ENCODE measurements around the gene ENTPD8.
A peak's percentile ranks its signal among the peaks of the same experiment; 100 is the strongest.

Gene ENTPD8

GRCh38 chr9:137460363-137461315, 19.5 kb upstream of the ENTPD8 start:
- no peak for TF ChIP-seq CTCF (IDR thresholded peaks at IDR 0.05)
- Histone ChIP-seq H3K27ac (no peak overlapping the region), H3K4me3 (no peak overlapping the region)
- DNase-seq (ENCODE audit: low spot score) = peak; percentile 74

- Histone ChIP-seq H3K27ac (peak overlapping the region; percentile 68 to 71), H3K4me3 (peak overlapping the region; percentile 96)
- peak; percentile 81 for DNase-seq (ENCODE audit: low spot score)
- TF ChIP-seq CTCF (IDR thresholded peaks at IDR 0.05) = no peak
Measured at GRCh38 chr9:137459601-137460362, 18.6 kb upstream of the ENTPD8 start.

- Histone ChIP-seq H3K27ac (peak within 1 kb of the TSS; percentile 68 to 85), H3K4me3 (peak within 1 kb of the TSS; percentile 96)
- TF ChIP-seq CTCF (IDR thresholded peaks at IDR 0.05) = no peak
- DNase-seq (ENCODE audit: low spot score) = peak; percentile 92
Measured at GRCh38 chr9:137459152-137459600, 18.0 kb upstream of the ENTPD8 start, which contains the start of gene NSMF. TSS of gene NSMF (minus strand) at chr9:137459334. CDS start at chr9:137459102, 232 bp downstream.

GRCh38 chr9:137458194-137459151, 17.3 kb upstream of the ENTPD8 start:
- peak overlapping the region; percentile 96 for H3K4me3 ChIP-seq
- DNase-seq (ENCODE audit: low spot score) = no peak
- peak overlapping the region; percentile 61 to 85 for H3K27ac ChIP-seq
- TF ChIP-seq CTCF (IDR thresholded peaks at IDR 0.05) = no peak

GRCh38 chr9:137457406-137458193, 16.4 kb upstream of the ENTPD8 start:
- TF ChIP-seq CTCF (IDR thresholded peaks at IDR 0.05) = no peak
- DNase-seq (ENCODE audit: low spot score) = no peak
- H3K27ac ChIP-seq = peak overlapping the region; percentile 61 to 85
- peak overlapping the region; percentile 96 for H3K4me3 ChIP-seq

Data from coronary artery (tissue), 2 donors.